NCI-H748 treated with DMSO at 0.1 percent for 48 hours (cell line): ENCODE data around the gene BTN1A1.
"Not testable (repeated sequence)": the region's sequence is repeated elsewhere in the genome, so short reads cannot be mapped to it uniquely, and the experiment has no call there.

Experiments
- DNase-seq: peaks from one replicate; lab custom pipeline; 2025; lab: John Stamatoyannopoulos, UW

The BTN1A1 gene

GRCh38 chr6:26516481-26517427 is 16.7 kb downstream of the BTN1A1 start:
- no peak for DNase-seq

- DNase-seq: no peak
Measured at GRCh38 chr6:26519359-26519758, 19.3 kb downstream of the BTN1A1 start.

GRCh38 chr6:26520237-26520849 is 20.2 kb downstream of the BTN1A1 start:
- DNase-seq: peak; percentile 82

GRCh38 chr6:26520850-26521599 is 20.9 kb downstream of the BTN1A1 start:
- peak; percentile 85 for DNase-seq

- DNase-seq: peak; percentile 74
Measured at GRCh38 chr6:26521600-26522391, 21.7 kb downstream of the BTN1A1 start.

GRCh38 chr6:26522486-26523228 is 22.6 kb downstream of the BTN1A1 start:
- peak; percentile 20 for DNase-seq

GRCh38 chr6:26524314-26524713 is 24.2 kb downstream of the BTN1A1 start:
- DNase-seq: not testable (repeated sequence)

- no peak for DNase-seq
Measured at GRCh38 chr6:26524722-26525370, 24.7 kb downstream of the BTN1A1 start.

GRCh38 chr6:26525838-26526237 is 25.7 kb downstream of the BTN1A1 start:
- no peak for DNase-seq

- no peak for DNase-seq
Measured at GRCh38 chr6:26526928-26527327, 26.8 kb downstream of the BTN1A1 start.

GRCh38 chr6:26530203-26530602 is 30.1 kb downstream of the BTN1A1 start:
- no peak for DNase-seq

- no peak for DNase-seq
Measured at GRCh38 chr6:26531897-26532296, 31.8 kb downstream of the BTN1A1 start.

GRCh38 chr6:26532699-26533531 is 32.8 kb downstream of the BTN1A1 start:
- DNase-seq: peak; percentile 93

GRCh38 chr6:26533532-26533931 is 33.4 kb downstream of the BTN1A1 start:
- no peak for DNase-seq

- no peak for DNase-seq
Measured at GRCh38 chr6:26534681-26535465, 34.8 kb downstream of the BTN1A1 start.

- peak; percentile 73 for DNase-seq
Measured at GRCh38 chr6:26536571-26537159, 36.6 kb downstream of the BTN1A1 start.

GRCh38 chr6:26537160-26537845 is 37.2 kb downstream of the BTN1A1 start:
- peak; percentile 96 for DNase-seq
